SK-N-SH (cell line): ENCODE results near the gene IFNL1. TPM values are rescaled to one million over a fixed set of nuclear protein-coding genes. Genes with fewer than 3 reads are reported as not detected.

Experiments
- CTCF ChIA-PET: fragments of 300-600, 350-600 bp; formaldehyde crosslinking; extraction: SDS; loops from one replicate; lab custom pipeline; 2021; lab: Yijun Ruan, JAX
- POLR2A ChIA-PET: fragments of 350-600 bp; sonication (Branson Sonifier 250); formaldehyde crosslinking; extraction: SDS; loops from one replicate; lab custom pipeline; 2020; ENCODE audit warnings: antibody characterized with exemption, inconsistent platforms; lab: Yijun Ruan, JAX
- DNase-seq: peaks from one replicate; pipeline ENCODE4 v3.0.0; 2012
- H2AFZ ChIP-seq: fragments of 200-600 bp; sonication (generic); 2 replicates; pipeline ENCODE4 v1.8.1; 2016; ENCODE audit warnings: antibody characterized with exemption, mild to moderate bottlenecking, low read depth
- H3F3A ChIP-seq: fragments of 200-600 bp; sonication (generic); replicated peaks from 2 replicates; pipeline ENCODE3; 2016; ENCODE audit warnings: antibody characterized with exemption, mild to moderate bottlenecking; ENCODE audit not compliant: insufficient read depth
- H3K27ac ChIP-seq, 2 experiments: fragments of 200-500 bp in 1 of 2; fragments of 200-600 bp in 1 of 2; sonication (Bioruptor generic) in 1 of 2; sonication (generic), shearing (Covaris generic) in 1 of 2; 2 replicates each; pipeline versions ENCODE4 v1.5.1 to v1.6.1; 2014 to 2016; ENCODE audit warnings: low read depth in 2 of 2, inconsistent platforms in 1 of 2, low read length in 1 of 2, mild to moderate bottlenecking in 1 of 2, mixed read lengths in 1 of 2
- H3K27me3 ChIP-seq: fragments of 200-600 bp; sonication (generic), shearing (Covaris generic); 2 replicates; pipeline ENCODE4 v1.6.1; 2016; ENCODE audit warnings: mixed run types; ENCODE audit not compliant: insufficient read depth
- H3K36me3 ChIP-seq, 2 experiments: fragments of 200-500 bp in 1 of 2; fragments of 200-600 bp in 1 of 2; sonication (Bioruptor generic) in 1 of 2; sonication (generic) in 1 of 2; replicated peaks in 1 of 2; 2 replicates each; pipeline versions ENCODE3 to v1.5.1; 2014 to 2016; ENCODE audit warnings: low read length in 1 of 2, mild to moderate bottlenecking in 1 of 2; ENCODE audit not compliant: insufficient read depth in 2 of 2, control insufficient read depth in 1 of 2
- H3K4me1 ChIP-seq, 2 experiments: fragments of 200-500 bp in 1 of 2; fragments of 200-600 bp in 1 of 2; sonication (Bioruptor generic) in 1 of 2; sonication (generic), shearing (Covaris generic) in 1 of 2; 2 replicates each; pipeline versions ENCODE4 v1.5.1 to v1.6.1; 2014 to 2016; ENCODE audit warnings: low read depth in 1 of 2, low read length in 1 of 2, mixed run types in 1 of 2; ENCODE audit not compliant: insufficient read depth in 2 of 2, control insufficient read depth in 1 of 2
- H3K4me2 ChIP-seq: fragments of 200-600 bp; sonication (generic), shearing (Covaris generic); 2 replicates; pipeline ENCODE4 v1.6.1; 2017; ENCODE audit warnings: mixed run types
- H3K4me3 ChIP-seq, 2 experiments: fragments of 200-500 bp in 1 of 2; fragments of 200-600 bp in 1 of 2; sonication (Bioruptor generic) in 1 of 2; sonication (generic), shearing (Covaris generic) in 1 of 2; 2 replicates each; pipeline versions ENCODE4 v1.5.1 to v1.8.1; 2014 to 2016; ENCODE audit warnings: low read depth in 2 of 2, inconsistent platforms in 1 of 2, low read length in 1 of 2, mild to moderate bottlenecking in 1 of 2, mixed read lengths in 1 of 2, moderate library complexity in 1 of 2
- H3K79me2 ChIP-seq: fragments of 200-600 bp; sonication (generic); 2 replicates; pipeline ENCODE4 v1.8.1; 2017; ENCODE audit warnings: mild to moderate bottlenecking; ENCODE audit not compliant: insufficient read depth
- H3K9ac ChIP-seq: fragments of 200-600 bp; sonication (generic); 2 replicates; pipeline ENCODE4 v1.6.1; 2017; ENCODE audit warnings: mixed run types
- H3K9me2 ChIP-seq: fragments of 200-600 bp; sonication (generic); 2 replicates; pipeline ENCODE4 v1.6.1; 2017; ENCODE audit warnings: mixed run types
- H3K9me3 ChIP-seq: fragments of 200-600 bp; sonication (generic); 2 replicates; pipeline ENCODE4 v1.6.1; 2017; ENCODE audit warnings: mixed run types, mild to moderate bottlenecking, moderate library complexity
- H4K20me1 ChIP-seq: fragments of 200-600 bp; sonication (generic); 2 replicates; pipeline ENCODE4 v1.6.1; 2017; ENCODE audit warnings: mild to moderate bottlenecking, mixed run types; ENCODE audit not compliant: insufficient read depth
- CHD2 ChIP-seq: fragments of 150-350 bp; IDR thresholded peaks from 2 replicates; pipeline ENCODE4 v1.6.1; 2018; ENCODE audit warnings: low read length; ENCODE audit not compliant: partially characterized antibody
- ELF1 ChIP-seq: IDR thresholded peaks from 2 replicates; pipeline ENCODE4 v1.4.0; 2012
- EP300 ChIP-seq, 2 experiments: IDR thresholded peaks; 2 replicates each; pipeline versions ENCODE4 v1.4.0 to v1.6.1; 2012; ENCODE audit warnings: borderline replicate concordance in 1 of 2, low read depth in 1 of 2, low read length in 1 of 2
- EZH2phosphoT487 ChIP-seq: fragments of 200-600 bp; sonication (generic); IDR thresholded peaks from 2 replicates; pipeline ENCODE4 v1.6.1; 2017; ENCODE audit warnings: low read depth, mixed run types, mild to moderate bottlenecking, antibody characterized with exemption, moderate library complexity, borderline replicate concordance
- FOSL2 ChIP-seq: IDR thresholded peaks from 2 replicates; pipeline ENCODE4 v1.4.0; 2012; ENCODE audit warnings: low read depth, mild to moderate bottlenecking, moderate library complexity, borderline replicate concordance
- FOXJ3 ChIP-seq: sonication (generic); formaldehyde crosslinking; IDR thresholded peaks from 2 replicates; pipeline ENCODE4 v1.5.1; 2020; ENCODE audit warnings: mild to moderate bottlenecking, missing genetic modification reagents
- GABPA ChIP-seq: IDR thresholded peaks from 2 replicates; pipeline ENCODE4 v1.4.0; 2012; ENCODE audit warnings: low read depth, mild to moderate bottlenecking
- GATA2 ChIP-seq: sonication (generic); formaldehyde crosslinking; IDR thresholded peaks from 2 replicates; pipeline ENCODE4 v1.5.0; 2020; ENCODE audit warnings: mild to moderate bottlenecking, missing genetic modification reagents
- MEF2A ChIP-seq: IDR thresholded peaks from 2 replicates; pipeline ENCODE4 v1.4.0; 2012; ENCODE audit warnings: low read depth, borderline replicate concordance
- MXI1 ChIP-seq: IDR thresholded peaks from 2 replicates; pipeline ENCODE4 v1.6.1; 2012; ENCODE audit warnings: mild to moderate bottlenecking, low read depth, low read length, improper control_type of control experiment
- NFIC ChIP-seq: IDR thresholded peaks from 2 replicates; pipeline ENCODE4 v1.4.0; 2012; ENCODE audit warnings: borderline replicate concordance
- NRF1 ChIP-seq: IDR thresholded peaks from 2 replicates; pipeline ENCODE4 v1.6.1; 2012; ENCODE audit warnings: low read depth, mild to moderate bottlenecking, low read length
- RAD21 ChIP-seq: IDR thresholded peaks from 2 replicates; pipeline ENCODE4 v1.6.1; 2012; ENCODE audit warnings: mild to moderate bottlenecking, low read length
- RCOR1 ChIP-seq: fragments of 150-350 bp; IDR thresholded peaks from 2 replicates; pipeline ENCODE4 v1.6.1; 2017; ENCODE audit warnings: antibody characterized with exemption, low read length
- RXRA ChIP-seq: IDR thresholded peaks from 2 replicates; pipeline ENCODE4 v1.4.0; 2012; ENCODE audit warnings: low read depth, mild to moderate bottlenecking, borderline replicate concordance
- SIN3A ChIP-seq: IDR thresholded peaks from 2 replicates; pipeline ENCODE4 v1.6.1; 2012; ENCODE audit warnings: low read depth, mild to moderate bottlenecking, low read length, moderate library complexity, borderline replicate concordance
- SMC3 ChIP-seq: IDR thresholded peaks from 2 replicates; pipeline ENCODE4 v1.6.1; 2012; ENCODE audit warnings: low read depth, low read length, improper control_type of control experiment
- TAF1 ChIP-seq: IDR thresholded peaks from 2 replicates; pipeline ENCODE4 v1.6.1; 2012; ENCODE audit warnings: low read depth, mild to moderate bottlenecking, low read length, moderate library complexity, borderline replicate concordance
- TCF12 ChIP-seq: IDR thresholded peaks from 2 replicates; pipeline ENCODE4 v1.4.0; 2012
- TEAD4 ChIP-seq: IDR thresholded peaks from 2 replicates; pipeline ENCODE4 v1.4.0; 2012; ENCODE audit warnings: mild to moderate bottlenecking, borderline replicate concordance; ENCODE audit not compliant: insufficient read depth
- WGBS: methylation state at CpG from one replicate; pipeline ENCODE4 v1.1.6; 2017; ENCODE audit warnings: low lambda C conversion rate; 5-methylcytosine and 5-hydroxymethylcytosine counted together
- polyA plus RNA-seq, 3 experiments: library from polyadenylated mRNA; depleted of rRNA; stranded (reverse); fragments of >200 nt; gene quantifications; 2 replicates each; pipeline ENCODE4 v1.2.3, GENCODE V29; 2012
- TF ChIP-seq, protein P1 (sequence below): IDR thresholded peaks from 2 replicates; pipeline ENCODE4 v1.4.0; 2012; ENCODE audit warnings: low read depth, borderline replicate concordance
- TF ChIP-seq, protein P2 (sequence below): IDR thresholded peaks from 2 replicates; pipeline ENCODE4 v1.4.0; 2012; ENCODE audit warnings: low read depth
- TF ChIP-seq, protein P3 (sequence below): fragments of 150-350 bp; IDR thresholded peaks from 2 replicates; pipeline ENCODE4 v1.6.1; 2016; ENCODE audit warnings: mild to moderate bottlenecking, low read depth, low read length
- TF ChIP-seq, protein P4 (sequence below): fragments of 200-600 bp; sonication (generic); IDR thresholded peaks from 2 replicates; pipeline ENCODE4 v1.6.1; 2017; ENCODE audit warnings: antibody characterized with exemption, mild to moderate bottlenecking, moderate library complexity

The IFNL1 gene
- polyA plus RNA-seq, 1 of the 3 experiments (the other 2 are of a cell fraction), result not detected

DNA sequence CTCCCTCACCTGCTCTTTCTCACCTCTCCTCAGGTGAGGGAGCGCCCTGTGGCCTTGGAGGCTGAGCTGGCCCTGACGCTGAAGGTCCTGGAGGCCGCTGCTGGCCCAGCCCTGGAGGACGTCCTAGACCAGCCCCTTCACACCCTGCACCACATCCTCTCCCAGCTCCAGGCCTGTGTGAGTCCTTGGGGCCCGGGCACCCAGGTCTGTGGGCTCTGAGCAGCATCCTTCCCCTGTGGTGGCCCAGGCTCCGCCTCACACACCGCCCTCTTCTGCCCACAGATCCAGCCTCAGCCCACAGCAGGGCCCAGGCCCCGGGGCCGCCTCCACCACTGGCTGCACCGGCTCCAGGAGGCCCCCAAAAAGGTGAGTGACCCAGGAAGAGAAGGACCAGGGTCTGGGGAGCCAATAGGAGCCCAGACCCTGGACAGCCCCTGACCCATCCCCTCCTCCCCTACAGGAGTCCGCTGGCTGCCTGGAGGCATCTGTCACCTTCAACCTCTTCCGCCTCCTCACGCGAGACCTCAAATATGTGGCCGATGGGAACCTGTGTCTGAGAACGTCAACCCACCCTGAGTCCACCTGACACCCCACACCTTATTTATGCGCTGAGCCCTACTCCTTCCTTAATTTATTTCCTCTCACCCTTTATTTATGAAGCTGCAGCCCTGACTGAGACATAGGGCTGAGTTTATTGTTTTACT is 1.9 kb downstream of the IFNL1 start (continued):
- TF ChIP-seq, protein P1, sequence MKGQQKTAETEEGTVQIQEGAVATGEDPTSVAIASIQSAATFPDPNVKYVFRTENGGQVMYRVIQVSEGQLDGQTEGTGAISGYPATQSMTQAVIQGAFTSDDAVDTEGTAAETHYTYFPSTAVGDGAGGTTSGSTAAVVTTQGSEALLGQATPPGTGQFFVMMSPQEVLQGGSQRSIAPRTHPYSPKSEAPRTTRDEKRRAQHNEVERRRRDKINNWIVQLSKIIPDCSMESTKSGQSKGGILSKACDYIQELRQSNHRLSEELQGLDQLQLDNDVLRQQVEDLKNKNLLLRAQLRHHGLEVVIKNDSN, result no peak
- no peak for TF ChIP-seq TCF12

DNA sequence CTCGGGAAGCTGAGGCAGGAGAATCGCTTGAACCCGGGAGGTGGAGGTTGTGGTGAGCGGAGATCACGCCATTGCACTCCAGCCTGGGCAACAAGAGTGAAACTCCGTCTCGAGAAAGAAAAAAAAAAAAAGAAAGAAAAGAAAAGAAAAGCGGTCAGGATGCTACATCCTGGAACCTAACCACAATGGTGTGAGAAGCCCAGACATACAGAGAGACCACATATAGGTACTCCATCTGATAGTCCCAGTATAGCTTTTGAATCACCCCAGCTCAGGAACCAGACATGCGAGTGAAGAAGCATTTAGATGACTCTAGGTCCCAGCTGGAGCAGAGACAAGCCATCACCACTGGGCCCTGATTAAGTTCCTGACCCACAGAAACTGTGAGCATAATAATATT is 3.2 kb downstream of the IFNL1 start:
- Histone ChIP-seq H3K27ac (no peak overlapping the region), H3K4me2 (no peak overlapping the region), H3K79me2 (no peaks in the 10 kb centered on the region), H3K27me3 (no peaks in the 10 kb centered on the region), H4K20me1 (no peaks in the 10 kb centered on the region), H3K9me3 (no peaks in the 10 kb centered on the region), H3K36me3 (no peaks in the 10 kb centered on the region), H2AFZ (no peak overlapping the region), H3K9ac (no peak overlapping the region), H3F3A (no peaks in the 10 kb centered on the region), H3K9me2 (no peaks in the 10 kb centered on the region), H3K4me1 (no peaks in the 10 kb centered on the region), H3K4me3 (no peak overlapping the region)
- WGBS, result 83% methylated on average over 9 of the region's 9 CpGs
- CTCF ChIA-PET, result interaction anchor here (1.4 kb wide), 1 partner anchor 177 kb away, joined by 3 read pairs; no protein-coding TSS in a partner anchor
- TF ChIP-seq CHD2, result no peak
- TF ChIP-seq ELF1, result no peak
- TF ChIP-seq FOXJ3 (CRISPR knock-in tag), result no peak
- TF ChIP-seq GABPA, result no peak
- TF ChIP-seq GATA2, result no peak
- TF ChIP-seq, protein P2, sequence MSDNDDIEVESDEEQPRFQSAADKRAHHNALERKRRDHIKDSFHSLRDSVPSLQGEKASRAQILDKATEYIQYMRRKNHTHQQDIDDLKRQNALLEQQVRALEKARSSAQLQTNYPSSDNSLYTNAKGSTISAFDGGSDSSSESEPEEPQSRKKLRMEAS, result no peak
- TF ChIP-seq RXRA, result no peak
- TF ChIP-seq TCF12, result no peak
- no peak for DNase-seq
- POLR2A ChIA-PET, result interaction anchor here (0.6 kb wide), 1 partner anchor 243 kb away, joined by 3 read pairs; no protein-coding TSS in a partner anchor

DNA sequence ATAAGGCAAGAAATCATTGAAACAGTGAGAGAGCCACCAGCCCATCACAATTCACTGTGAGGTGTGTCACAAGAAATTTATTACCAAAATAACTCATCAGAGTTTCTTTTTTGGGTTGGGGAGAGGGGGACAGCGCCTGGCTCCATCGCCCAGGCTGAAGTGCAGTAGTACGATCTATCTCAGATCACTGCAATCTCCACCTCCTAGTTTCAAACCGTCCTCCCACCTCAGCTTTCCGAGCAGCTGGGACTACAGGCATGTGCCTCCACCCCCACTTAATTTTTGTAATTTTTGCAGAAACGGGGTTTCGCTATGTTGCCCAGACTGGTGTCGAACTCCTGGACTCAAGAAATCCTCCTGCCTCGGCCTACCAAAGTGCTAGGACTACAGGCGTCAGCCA is 3.6 kb downstream of the IFNL1 start:
- Histone ChIP-seq H2AFZ (no peak overlapping the region), H4K20me1 (no peaks in the 10 kb centered on the region), H3K27me3 (no peaks in the 10 kb centered on the region), H3K79me2 (no peaks in the 10 kb centered on the region), H3F3A (no peaks in the 10 kb centered on the region), H3K9me2 (no peaks in the 10 kb centered on the region), H3K4me2 (no peak overlapping the region), H3K27ac (no peak overlapping the region), H3K4me1 (no peaks in the 10 kb centered on the region), H3K9ac (no peak overlapping the region), H3K9me3 (no peaks in the 10 kb centered on the region), H3K36me3 (no peaks in the 10 kb centered on the region), H3K4me3 (no peak overlapping the region)
- CTCF ChIA-PET, result interaction anchor here (1.4 kb wide), 1 partner anchor 177 kb away, joined by 3 read pairs; no protein-coding TSS in a partner anchor
- no peak for DNase-seq
- POLR2A ChIA-PET, result no interaction called here
- WGBS, result 77% methylated on average over 10 of the region's 10 CpGs
- TF ChIP-seq RAD21 (no peak), SIN3A (no peak), SMC3 (no peak), TAF1 (no peak), RCOR1 (no peak), MEF2A (no peak), RXRA (no peak), EZH2phosphoT487 (no peak), GATA2 (no peak), EP300 (IDR thresholded peaks at IDR 0.05; ENCODE audit: borderline replicate concordance in 1 of 2, low read depth in 1 of 2, low read length in 1 of 2) (no peak), FOSL2 (no peak), TEAD4 (no peak), MXI1 (no peak), NFIC (no peak), NRF1 (no peak)
- TF ChIP-seq, protein P3, sequence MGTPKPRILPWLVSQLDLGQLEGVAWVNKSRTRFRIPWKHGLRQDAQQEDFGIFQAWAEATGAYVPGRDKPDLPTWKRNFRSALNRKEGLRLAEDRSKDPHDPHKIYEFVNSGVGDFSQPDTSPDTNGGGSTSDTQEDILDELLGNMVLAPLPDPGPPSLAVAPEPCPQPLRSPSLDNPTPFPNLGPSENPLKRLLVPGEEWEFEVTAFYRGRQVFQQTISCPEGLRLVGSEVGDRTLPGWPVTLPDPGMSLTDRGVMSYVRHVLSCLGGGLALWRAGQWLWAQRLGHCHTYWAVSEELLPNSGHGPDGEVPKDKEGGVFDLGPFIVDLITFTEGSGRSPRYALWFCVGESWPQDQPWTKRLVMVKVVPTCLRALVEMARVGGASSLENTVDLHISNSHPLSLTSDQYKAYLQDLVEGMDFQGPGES, result no peak
- TF ChIP-seq, protein P4, sequence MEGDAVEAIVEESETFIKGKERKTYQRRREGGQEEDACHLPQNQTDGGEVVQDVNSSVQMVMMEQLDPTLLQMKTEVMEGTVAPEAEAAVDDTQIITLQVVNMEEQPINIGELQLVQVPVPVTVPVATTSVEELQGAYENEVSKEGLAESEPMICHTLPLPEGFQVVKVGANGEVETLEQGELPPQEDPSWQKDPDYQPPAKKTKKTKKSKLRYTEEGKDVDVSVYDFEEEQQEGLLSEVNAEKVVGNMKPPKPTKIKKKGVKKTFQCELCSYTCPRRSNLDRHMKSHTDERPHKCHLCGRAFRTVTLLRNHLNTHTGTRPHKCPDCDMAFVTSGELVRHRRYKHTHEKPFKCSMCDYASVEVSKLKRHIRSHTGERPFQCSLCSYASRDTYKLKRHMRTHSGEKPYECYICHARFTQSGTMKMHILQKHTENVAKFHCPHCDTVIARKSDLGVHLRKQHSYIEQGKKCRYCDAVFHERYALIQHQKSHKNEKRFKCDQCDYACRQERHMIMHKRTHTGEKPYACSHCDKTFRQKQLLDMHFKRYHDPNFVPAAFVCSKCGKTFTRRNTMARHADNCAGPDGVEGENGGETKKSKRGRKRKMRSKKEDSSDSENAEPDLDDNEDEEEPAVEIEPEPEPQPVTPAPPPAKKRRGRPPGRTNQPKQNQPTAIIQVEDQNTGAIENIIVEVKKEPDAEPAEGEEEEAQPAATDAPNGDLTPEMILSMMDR, result no peak
